ENCODE measurements around the gene KCNIP4. TPM values are rescaled to one million over a fixed set of nuclear protein-coding genes. Genes with fewer than 3 reads are reported as not detected.

Gene KCNIP4
- polyA plus RNA-seq, 3 donors: 0.09 to 0.25 TPM; not detected in 1

- Mint-ChIP-seq H3K4me3 (no peak overlapping the region), H3K36me3 (no peaks in the 10 kb centered on the region), H3K9me3 (peaks cover 0 to 2% (median 0%) of the 10 kb centered on the region in 7 donors), H3K4me1 (no peaks in the 10 kb centered on the region), H3K27ac (no peak overlapping the region), H3K27me3 (ENCODE audit: low read depth in 3 of 3) (peaks cover 0 to 3% (median 0%) of the 10 kb centered on the region in 3 donors)
- Histone ChIP-seq H3K36me3 (replicated peaks in 1 of 2; ENCODE audit: control insufficient read depth in 1 of 2, insufficient read depth in 2 of 2, low read length in 2 of 2) (no peaks in the 10 kb centered on the region), H3K4me3 (replicated peaks in 1 of 3; ENCODE audit: low read depth in 2 of 3, low read length in 3 of 3) (no peak overlapping the region), H3K27me3 (ENCODE audit: control insufficient read depth in 2 of 2, insufficient read depth in 2 of 2, low read length in 2 of 2) (no peaks in the 10 kb centered on the region), H3K79me2 (ENCODE audit: insufficient read depth, low read length) (no peaks in the 10 kb centered on the region), H3K9ac (ENCODE audit: insufficient read depth, low read length, poor library complexity, severe bottlenecking) (no peak overlapping the region), H3K9me3 (replicated peaks in 1 of 2; ENCODE audit: control insufficient read depth in 1 of 2, insufficient read depth in 1 of 2, low read length in 2 of 2) (no peaks in the 10 kb centered on the region), H4K20me1 (ENCODE audit: insufficient read depth, low read length) (no peaks in the 10 kb centered on the region), H3K27ac (ENCODE audit: low read depth in 1 of 2, low read length in 2 of 2) (no peak overlapping the region), H3K4me1 (ENCODE audit: control insufficient read depth in 1 of 2, insufficient read depth in 2 of 2, low read length in 2 of 2) (no peaks in the 10 kb centered on the region), H3K4me2 (replicated peaks; ENCODE audit: extremely low read depth, low read length, poor library complexity, severe bottlenecking) (no peak overlapping the region), H2AFZ (ENCODE audit: insufficient read depth, low read depth, low read length, poor library complexity, severe bottlenecking) (no peak overlapping the region)
- intact Hi-C loops (cut with micrococcal nuclease): no loop called here
- no CpG with 5 or more reads among the region's 3 CpGs for WGBS (ENCODE audit: insufficient coverage)
- no peak for DNase-seq
- TF ChIP-seq CTCF (IDR thresholded peaks at IDR 0.05): no peak
Observed at GRCh38 chr4:21522296-21522695, 426.3 kb downstream of the KCNIP4 start.

- no peak overlapping the region for H3K9ac ChIP-seq (ENCODE audit: insufficient read depth, low read length, poor library complexity, severe bottlenecking)
- no peak overlapping the region for H3K4me3 Mint-ChIP-seq
- H3K4me3 ChIP-seq (replicated peaks in 1 of 3; ENCODE audit: low read depth in 2 of 3, low read length in 3 of 3): no peak overlapping the region
- no peaks in the 10 kb centered on the region for H3K79me2 ChIP-seq (ENCODE audit: insufficient read depth, low read length)
- no peak overlapping the region for H3K4me2 ChIP-seq (replicated peaks; ENCODE audit: extremely low read depth, low read length, poor library complexity, severe bottlenecking)
- H3K9me3 ChIP-seq (replicated peaks in 1 of 2; ENCODE audit: control insufficient read depth in 1 of 2, insufficient read depth in 1 of 2, low read length in 2 of 2): no peaks in the 10 kb centered on the region
- H3K4me1 Mint-ChIP-seq: no peaks in the 10 kb centered on the region
- intact Hi-C loops (cut with micrococcal nuclease): no loop called here
- H3K27me3 Mint-ChIP-seq (ENCODE audit: low read depth in 3 of 3): no peaks in the 10 kb centered on the region
- H4K20me1 ChIP-seq (ENCODE audit: insufficient read depth, low read length): no peaks in the 10 kb centered on the region
- H3K27ac Mint-ChIP-seq: no peak overlapping the region
- no peaks in the 10 kb centered on the region for H3K27me3 ChIP-seq (ENCODE audit: control insufficient read depth in 2 of 2, insufficient read depth in 2 of 2, low read length in 2 of 2)
- no peak overlapping the region for H3K27ac ChIP-seq (ENCODE audit: low read depth in 1 of 2, low read length in 2 of 2)
- H2AFZ ChIP-seq (ENCODE audit: insufficient read depth, low read depth, low read length, poor library complexity, severe bottlenecking): no peak overlapping the region
- no peaks in the 10 kb centered on the region for H3K4me1 ChIP-seq (ENCODE audit: control insufficient read depth in 1 of 2, insufficient read depth in 2 of 2, low read length in 2 of 2)
- no peak for DNase-seq
- H3K36me3 ChIP-seq (replicated peaks in 1 of 2; ENCODE audit: control insufficient read depth in 1 of 2, insufficient read depth in 2 of 2, low read length in 2 of 2): no peaks in the 10 kb centered on the region
- H3K9me3 Mint-ChIP-seq: peaks cover 0 to 3% (median 0%) of the 10 kb centered on the region in 7 donors
- TF ChIP-seq CTCF (IDR thresholded peaks at IDR 0.05): no peak
- H3K36me3 Mint-ChIP-seq: no peaks in the 10 kb centered on the region
- WGBS (ENCODE audit: insufficient coverage): no CpG with 5 or more reads among the region's 5 CpGs
Observed at GRCh38 chr4:21517126-21517859, 431.3 kb downstream of the KCNIP4 start.

Measured in CD14-positive monocyte (primary cell).